ENCODE data around the gene HNF1B. TPM values are rescaled to one million over a fixed set of nuclear protein-coding genes. Genes with fewer than 3 reads are reported as not detected.
A peak's percentile ranks its signal among the peaks of the same experiment; 100 is the strongest.

HNF1B gene
- total RNA-seq, 6 experiments from 2014 or later = 5.2 to 7.0 (median 5.7) TPM

- H3K27me3 ChIP-seq = no peaks in the 10 kb centered on the region
- 0% methylated on average over 2 of the region's 19 CpGs for WGBS (ENCODE audit: insufficient coverage, low coverage, low lambda C conversion rate, missing lambda C conversion rate)
Measured at GRCh38 chr17:37743612-37743874, 1.3 kb downstream of the HNF1B start.

DNA sequence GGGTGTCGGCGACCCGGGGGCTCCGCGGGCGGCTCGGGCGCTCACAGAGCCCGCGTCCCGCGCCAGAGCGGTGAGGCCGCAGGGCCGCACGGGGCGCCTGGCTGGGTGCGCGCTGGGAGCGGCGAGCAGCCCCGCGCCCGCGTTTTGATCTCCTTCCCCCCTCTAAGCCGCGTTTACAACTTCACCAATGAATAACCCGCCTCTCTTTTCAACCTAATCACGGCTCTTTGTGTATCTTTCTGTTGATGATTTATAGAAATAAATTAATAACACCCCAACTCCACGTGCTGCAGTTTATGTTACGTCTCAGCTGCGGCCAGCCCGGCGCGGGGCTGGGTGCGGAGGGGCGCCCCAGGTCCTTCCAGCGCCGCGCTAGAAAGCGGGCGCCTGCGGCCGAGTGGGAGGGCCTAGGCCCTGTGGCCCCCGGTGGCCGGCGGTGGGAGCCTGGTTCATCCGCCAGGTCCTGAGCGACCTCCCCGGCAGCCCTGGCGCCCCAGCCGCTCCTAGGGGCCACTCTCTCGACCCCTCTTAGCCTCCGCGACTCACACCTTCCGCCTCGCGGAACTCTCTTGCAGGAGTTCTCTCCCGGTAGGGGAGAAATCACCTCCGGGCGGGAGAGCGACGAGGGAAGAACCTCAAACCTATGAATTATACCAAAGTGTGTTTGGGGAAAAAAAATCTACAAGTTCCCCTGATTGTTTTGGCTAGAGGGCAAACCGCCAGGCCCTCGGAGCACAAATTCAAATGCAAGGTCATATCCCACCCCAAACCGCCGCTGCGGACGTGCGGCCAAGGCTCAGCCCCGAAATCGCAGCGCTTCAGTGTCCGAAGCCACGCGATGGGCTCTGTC, 1.9 kb downstream of the HNF1B start:
- TF ChIP-seq, protein P1, sequence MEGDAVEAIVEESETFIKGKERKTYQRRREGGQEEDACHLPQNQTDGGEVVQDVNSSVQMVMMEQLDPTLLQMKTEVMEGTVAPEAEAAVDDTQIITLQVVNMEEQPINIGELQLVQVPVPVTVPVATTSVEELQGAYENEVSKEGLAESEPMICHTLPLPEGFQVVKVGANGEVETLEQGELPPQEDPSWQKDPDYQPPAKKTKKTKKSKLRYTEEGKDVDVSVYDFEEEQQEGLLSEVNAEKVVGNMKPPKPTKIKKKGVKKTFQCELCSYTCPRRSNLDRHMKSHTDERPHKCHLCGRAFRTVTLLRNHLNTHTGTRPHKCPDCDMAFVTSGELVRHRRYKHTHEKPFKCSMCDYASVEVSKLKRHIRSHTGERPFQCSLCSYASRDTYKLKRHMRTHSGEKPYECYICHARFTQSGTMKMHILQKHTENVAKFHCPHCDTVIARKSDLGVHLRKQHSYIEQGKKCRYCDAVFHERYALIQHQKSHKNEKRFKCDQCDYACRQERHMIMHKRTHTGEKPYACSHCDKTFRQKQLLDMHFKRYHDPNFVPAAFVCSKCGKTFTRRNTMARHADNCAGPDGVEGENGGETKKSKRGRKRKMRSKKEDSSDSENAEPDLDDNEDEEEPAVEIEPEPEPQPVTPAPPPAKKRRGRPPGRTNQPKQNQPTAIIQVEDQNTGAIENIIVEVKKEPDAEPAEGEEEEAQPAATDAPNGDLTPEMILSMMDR (IDR thresholded peaks at IDR 0.05) = no peak
- TF ChIP-seq POLR2A (IDR thresholded peaks at IDR 0.05) = peak; percentile 78
- WGBS (ENCODE audit: insufficient coverage, low coverage, low lambda C conversion rate, missing lambda C conversion rate) = 2% methylated on average over 45 of the region's 76 CpGs
- Histone ChIP-seq H3K36me3 (peaks cover 0 to 3% (median 0%) of the 10 kb centered on the region in 4 donors), H3K4me3 (peak overlapping the region; percentile 61 to 73 (median 71)), H3K9me3 (no peaks in the 10 kb centered on the region), H3K27me3 (no peaks in the 10 kb centered on the region), H3K4me1 (peaks cover 0 to 11% (median 0%) of the 10 kb centered on the region in 4 donors), H3K27ac (peak overlapping the region; percentile 87 to 95 (median 91))
- DNase-seq = peak in 2 of 3 donors; percentile 50 to 58
- peak; percentile 21 to 42 (median 32) for ATAC-seq
- intact Hi-C loops (cut with DNase I) = no loop called here

More at GRCh38 chr17:37743612-37743874, 1.3 kb downstream of the HNF1B start:
- intact Hi-C loops (cut with DNase I) = no loop called here
- Histone ChIP-seq H3K4me3 (peak overlapping the region; percentile 61 to 73 (median 71)), H3K27ac (peak overlapping the region; percentile 87 to 95 (median 91)), H3K4me1 (peaks cover 0 to 11% (median 0%) of the 10 kb centered on the region in 4 donors), H3K36me3 (peaks cover 0 to 3% (median 0%) of the 10 kb centered on the region in 4 donors), H3K9me3 (no peaks in the 10 kb centered on the region)
- peak; percentile 51 to 76 (median 73) for ATAC-seq
- TF ChIP-seq, protein P1 (IDR thresholded peaks at IDR 0.05) = no peak
- TF ChIP-seq POLR2A (IDR thresholded peaks at IDR 0.05) = peak; percentile 88
- DNase-seq = peak; percentile 78 to 90 (median 88)

GRCh38 chr17:37742116-37742761, 2.6 kb downstream of the HNF1B start:
- peaks cover 0 to 11% (median 0%) of the 10 kb centered on the region in 4 donors for H3K4me1 ChIP-seq
- DNase-seq (peak in 2 of 3 donors; percentile 29 to 62), ATAC-seq (peak in 3 of 4 donors; percentile 2 to 5 (median 5))
- peak overlapping the region; percentile 61 to 73 (median 71) for H3K4me3 ChIP-seq
- H3K27ac ChIP-seq = peak overlapping the region; percentile 87 to 95 (median 91)
- H3K27me3 ChIP-seq = no peaks in the 10 kb centered on the region
- intact Hi-C loops (cut with DNase I) = no loop called here
- no peak for TF ChIP-seq POLR2A (IDR thresholded peaks at IDR 0.05)
- TF ChIP-seq, protein P1 (IDR thresholded peaks at IDR 0.05) = no peak
- H3K36me3 ChIP-seq = peaks cover 0 to 3% (median 0%) of the 10 kb centered on the region in 4 donors
- WGBS (ENCODE audit: insufficient coverage, low coverage, low lambda C conversion rate, missing lambda C conversion rate) = under 1% methylated on average over 35 of the region's 51 CpGs
- H3K9me3 ChIP-seq = no peaks in the 10 kb centered on the region

GRCh38 chr17:37741341-37742115, 3.3 kb downstream of the HNF1B start:
- Histone ChIP-seq H3K4me3 (peak overlapping the region; percentile 61 to 73 (median 71)), H3K4me1 (peaks cover 0 to 5% (median 0%) of the 10 kb centered on the region in 4 donors), H3K27ac (peak overlapping the region; percentile 87 to 95 (median 91)), H3K9me3 (no peaks in the 10 kb centered on the region), H3K36me3 (peaks cover 0 to 3% (median 0%) of the 10 kb centered on the region in 4 donors), H3K27me3 (no peaks in the 10 kb centered on the region)
- ATAC-seq (peak; percentile 2 to 27 (median 6)), DNase-seq (peak in 1 of 3 donors; percentile 62)
- 6% methylated on average over 14 of the region's 22 CpGs for WGBS (ENCODE audit: insufficient coverage, low coverage, low lambda C conversion rate, missing lambda C conversion rate)
- intact Hi-C loops (cut with DNase I) = no loop called here
- TF ChIP-seq, protein P1 (IDR thresholded peaks at IDR 0.05) = no peak
- peak; percentile 50 for TF ChIP-seq POLR2A (IDR thresholded peaks at IDR 0.05)

Data from right lobe of liver (tissue), 6 donors.